GM18505 (cell line): ENCODE measurements around the gene ELF4.

Source experiments
- ATAC-seq: cut with Tn5 transposase; IDR thresholded peaks from one replicate; pipeline ENCODE4 v1.9.1; 2021; ENCODE audit not compliant: unreplicated experiment
- POLR2A ChIP-seq: IDR thresholded peaks from 4 replicates; pipeline ENCODE4 v1.6.1; 2011; ENCODE audit warnings: borderline replicate concordance; ENCODE audit not compliant: insufficient read depth, insufficient read length; ENCODE audit errors: extremely low read depth

ELF4 gene

GRCh38 chrX:130018143-130018542 lies 92.2 kb downstream of the ELF4 start:
- TF ChIP-seq POLR2A = no peak
- ATAC-seq = no peak

- TF ChIP-seq POLR2A = no peak
- ATAC-seq = no peak
Measured at GRCh38 chrX:130015181-130015580, 95.1 kb downstream of the ELF4 start.
